ENCODE measurements around the gene ZNF79.

GRCh38 chr9:127418037-127418471 lies 6.1 kb upstream of the ZNF79 start:
- no peak for TF ChIP-seq ELF4 (IDR thresholded peaks at IDR 0.05)
- no peak for TF ChIP-seq FOXK2 (IDR thresholded peaks at IDR 0.05)
- TF ChIP-seq ARNT (IDR thresholded peaks at IDR 0.05), result no peak
- TF ChIP-seq BHLHE40 (IDR thresholded peaks at IDR 0.05; ENCODE audit: borderline replicate concordance), result no peak
- TF ChIP-seq FOXM1 (IDR thresholded peaks at IDR 0.05; ENCODE audit: borderline replicate concordance), result no peak
- TF ChIP-seq L3MBTL2 (conservative IDR thresholded peaks at IDR 0.05), result no peak
- no peak for TF ChIP-seq HDGF (IDR thresholded peaks at IDR 0.05; ENCODE audit: borderline replicate concordance)
- no peak for TF ChIP-seq NFRKB (IDR thresholded peaks at IDR 0.05)
- no peak for TF ChIP-seq LEF1 (IDR thresholded peaks at IDR 0.05; ENCODE audit: borderline replicate concordance)

Measured in HEK293T (cell line).